GM19468 (cell line): ENCODE measurements around the gene SLC25A45.

ENCODE experiments used
- ATAC-seq: cut with Tn5 transposase; IDR thresholded peaks from one replicate; pipeline ENCODE4 v1.9.1; 2021; ENCODE audit warnings: mild to moderate bottlenecking, moderate library complexity, moderate number of reproducible peaks; ENCODE audit not compliant: unreplicated experiment; ENCODE audit errors: extremely low read depth

SLC25A45 gene

GRCh38 chr11:65390099-65390941, 7.9 kb upstream of the SLC25A45 start:
- no peak for ATAC-seq

- no peak for ATAC-seq
Measured at GRCh38 chr11:65389294-65389980, 7.0 kb upstream of the SLC25A45 start.

- ATAC-seq: no peak
Measured at GRCh38 chr11:65388731-65389130, 6.3 kb upstream of the SLC25A45 start.

GRCh38 chr11:65386307-65387140, 4.1 kb upstream of the SLC25A45 start, which contains the start of gene FRMD8:
Gene FRMD8 (plus strand): TSS chr11:65386637. CDS start chr11:65387037, 400 bp downstream.
- ATAC-seq: no peak

GRCh38 chr11:65384301-65384889, 1.9 kb upstream of the SLC25A45 start:
- ATAC-seq: no peak

GRCh38 chr11:65383778-65384177, 1.3 kb upstream of the SLC25A45 start:
- ATAC-seq: no peak

GRCh38 chr11:65382804-65383368, 440 bp upstream of the SLC25A45 start:
- ATAC-seq: no peak

- no peak for ATAC-seq
Measured at GRCh38 chr11:65381716-65382032, 772 bp downstream of the SLC25A45 start.

GRCh38 chr11:65380460-65381119, 1.9 kb downstream of the SLC25A45 start:
- no peak for ATAC-seq

- no peak for ATAC-seq
Measured at GRCh38 chr11:65379698-65380459, 2.6 kb downstream of the SLC25A45 start.

GRCh38 chr11:65378928-65379638, 3.4 kb downstream of the SLC25A45 start:
- no peak for ATAC-seq

GRCh38 chr11:65378208-65378927, 4.1 kb downstream of the SLC25A45 start:
- no peak for ATAC-seq

GRCh38 chr11:65377777-65378176, 4.7 kb downstream of the SLC25A45 start:
- ATAC-seq: no peak

GRCh38 chr11:65377036-65377435, 5.4 kb downstream of the SLC25A45 start:
- no peak for ATAC-seq

- ATAC-seq: no peak
Measured at GRCh38 chr11:65376138-65376713, 6.2 kb downstream of the SLC25A45 start.

GRCh38 chr11:65375012-65375411, 7.4 kb downstream of the SLC25A45 start:
- ATAC-seq: no peak
